SK-N-SH (cell line): ENCODE results near the gene CPSF3. TPM values are rescaled to one million over a fixed set of nuclear protein-coding genes. Genes with fewer than 3 reads are reported as not detected.

Experiments
- CTCF ChIA-PET: fragments of 300-600, 350-600 bp; formaldehyde crosslinking; extraction: SDS; loops from one replicate; lab custom pipeline; 2021; lab: Yijun Ruan, JAX
- POLR2A ChIA-PET: fragments of 350-600 bp; sonication (Branson Sonifier 250); formaldehyde crosslinking; extraction: SDS; loops from one replicate; lab custom pipeline; 2020; ENCODE audit warnings: antibody characterized with exemption, inconsistent platforms; lab: Yijun Ruan, JAX
- DNase-seq: peaks from one replicate; pipeline ENCODE4 v3.0.0; 2012
- H2AFZ ChIP-seq: fragments of 200-600 bp; sonication (generic); 2 replicates; pipeline ENCODE4 v1.8.1; 2016; ENCODE audit warnings: antibody characterized with exemption, mild to moderate bottlenecking, low read depth
- H3F3A ChIP-seq: fragments of 200-600 bp; sonication (generic); replicated peaks from 2 replicates; pipeline ENCODE3; 2016; ENCODE audit warnings: antibody characterized with exemption, mild to moderate bottlenecking; ENCODE audit not compliant: insufficient read depth
- H3K27ac ChIP-seq, 2 experiments: fragments of 200-500 bp in 1 of 2; fragments of 200-600 bp in 1 of 2; sonication (Bioruptor generic) in 1 of 2; sonication (generic), shearing (Covaris generic) in 1 of 2; 2 replicates each; pipeline versions ENCODE4 v1.5.1 to v1.6.1; 2014 to 2016; ENCODE audit warnings: low read depth in 2 of 2, inconsistent platforms in 1 of 2, low read length in 1 of 2, mild to moderate bottlenecking in 1 of 2, mixed read lengths in 1 of 2
- H3K27me3 ChIP-seq: fragments of 200-600 bp; sonication (generic), shearing (Covaris generic); 2 replicates; pipeline ENCODE4 v1.6.1; 2016; ENCODE audit warnings: mixed run types; ENCODE audit not compliant: insufficient read depth
- H3K36me3 ChIP-seq, 2 experiments: fragments of 200-500 bp in 1 of 2; fragments of 200-600 bp in 1 of 2; sonication (Bioruptor generic) in 1 of 2; sonication (generic) in 1 of 2; replicated peaks in 1 of 2; 2 replicates each; pipeline versions ENCODE3 to v1.5.1; 2014 to 2016; ENCODE audit warnings: low read length in 1 of 2, mild to moderate bottlenecking in 1 of 2; ENCODE audit not compliant: insufficient read depth in 2 of 2, control insufficient read depth in 1 of 2
- H3K4me1 ChIP-seq, 2 experiments: fragments of 200-500 bp in 1 of 2; fragments of 200-600 bp in 1 of 2; sonication (Bioruptor generic) in 1 of 2; sonication (generic), shearing (Covaris generic) in 1 of 2; 2 replicates each; pipeline versions ENCODE4 v1.5.1 to v1.6.1; 2014 to 2016; ENCODE audit warnings: low read depth in 1 of 2, low read length in 1 of 2, mixed run types in 1 of 2; ENCODE audit not compliant: insufficient read depth in 2 of 2, control insufficient read depth in 1 of 2
- H3K4me2 ChIP-seq: fragments of 200-600 bp; sonication (generic), shearing (Covaris generic); 2 replicates; pipeline ENCODE4 v1.6.1; 2017; ENCODE audit warnings: mixed run types
- H3K4me3 ChIP-seq, 2 experiments: fragments of 200-500 bp in 1 of 2; fragments of 200-600 bp in 1 of 2; sonication (Bioruptor generic) in 1 of 2; sonication (generic), shearing (Covaris generic) in 1 of 2; 2 replicates each; pipeline versions ENCODE4 v1.5.1 to v1.8.1; 2014 to 2016; ENCODE audit warnings: low read depth in 2 of 2, inconsistent platforms in 1 of 2, low read length in 1 of 2, mild to moderate bottlenecking in 1 of 2, mixed read lengths in 1 of 2, moderate library complexity in 1 of 2
- H3K79me2 ChIP-seq: fragments of 200-600 bp; sonication (generic); 2 replicates; pipeline ENCODE4 v1.8.1; 2017; ENCODE audit warnings: mild to moderate bottlenecking; ENCODE audit not compliant: insufficient read depth
- H3K9ac ChIP-seq: fragments of 200-600 bp; sonication (generic); 2 replicates; pipeline ENCODE4 v1.6.1; 2017; ENCODE audit warnings: mixed run types
- H3K9me2 ChIP-seq: fragments of 200-600 bp; sonication (generic); 2 replicates; pipeline ENCODE4 v1.6.1; 2017; ENCODE audit warnings: mixed run types
- H3K9me3 ChIP-seq: fragments of 200-600 bp; sonication (generic); 2 replicates; pipeline ENCODE4 v1.6.1; 2017; ENCODE audit warnings: mixed run types, mild to moderate bottlenecking, moderate library complexity
- H4K20me1 ChIP-seq: fragments of 200-600 bp; sonication (generic); 2 replicates; pipeline ENCODE4 v1.6.1; 2017; ENCODE audit warnings: mild to moderate bottlenecking, mixed run types; ENCODE audit not compliant: insufficient read depth
- ELF1 ChIP-seq: IDR thresholded peaks from 2 replicates; pipeline ENCODE4 v1.4.0; 2012
- EP300 ChIP-seq, 2 experiments: IDR thresholded peaks; 2 replicates each; pipeline versions ENCODE4 v1.4.0 to v1.6.1; 2012; ENCODE audit warnings: borderline replicate concordance in 1 of 2, low read depth in 1 of 2, low read length in 1 of 2
- FOSL2 ChIP-seq: IDR thresholded peaks from 2 replicates; pipeline ENCODE4 v1.4.0; 2012; ENCODE audit warnings: low read depth, mild to moderate bottlenecking, moderate library complexity, borderline replicate concordance
- MXI1 ChIP-seq: IDR thresholded peaks from 2 replicates; pipeline ENCODE4 v1.6.1; 2012; ENCODE audit warnings: mild to moderate bottlenecking, low read depth, low read length, improper control_type of control experiment
- NRF1 ChIP-seq: IDR thresholded peaks from 2 replicates; pipeline ENCODE4 v1.6.1; 2012; ENCODE audit warnings: low read depth, mild to moderate bottlenecking, low read length
- PBX3 ChIP-seq: IDR thresholded peaks from 2 replicates; pipeline ENCODE4; 2012
- POLR2AphosphoS5 ChIP-seq: IDR thresholded peaks from 2 replicates; pipeline ENCODE4 v1.6.1; 2012; ENCODE audit warnings: low read depth, low read length
- RFX5 ChIP-seq: IDR thresholded peaks from 2 replicates; pipeline ENCODE4 v1.6.1; 2012; ENCODE audit warnings: mild to moderate bottlenecking, improper control_type of control experiment, low read length
- RXRA ChIP-seq: IDR thresholded peaks from 2 replicates; pipeline ENCODE4 v1.4.0; 2012; ENCODE audit warnings: low read depth, mild to moderate bottlenecking, borderline replicate concordance
- SMC3 ChIP-seq: IDR thresholded peaks from 2 replicates; pipeline ENCODE4 v1.6.1; 2012; ENCODE audit warnings: low read depth, low read length, improper control_type of control experiment
- TAF1 ChIP-seq: IDR thresholded peaks from 2 replicates; pipeline ENCODE4 v1.6.1; 2012; ENCODE audit warnings: low read depth, mild to moderate bottlenecking, low read length, moderate library complexity, borderline replicate concordance
- YY1 ChIP-seq: IDR thresholded peaks from 2 replicates; pipeline ENCODE4 v1.4.0; 2012; ENCODE audit warnings: low read depth, mild to moderate bottlenecking
- WGBS: methylation state at CpG from one replicate; pipeline ENCODE4 v1.1.6; 2017; ENCODE audit warnings: low lambda C conversion rate; 5-methylcytosine and 5-hydroxymethylcytosine counted together
- polyA plus RNA-seq, 3 experiments: library from polyadenylated mRNA; depleted of rRNA; stranded (reverse); fragments of >200 nt; gene quantifications; 2 replicates each; pipeline ENCODE4 v1.2.3, GENCODE V29; 2012
- TF ChIP-seq, protein P1 (sequence below): IDR thresholded peaks from 2 replicates; pipeline ENCODE4 v1.4.0; 2012; ENCODE audit warnings: low read depth, borderline replicate concordance
- TF ChIP-seq, protein P2 (sequence below): IDR thresholded peaks from 2 replicates; pipeline ENCODE4 v1.4.0; 2012; ENCODE audit warnings: low read depth

The CPSF3 gene
- polyA plus RNA-seq, 1 of the 3 experiments (the other 2 are of a cell fraction): 34.2 TPM

DNA sequence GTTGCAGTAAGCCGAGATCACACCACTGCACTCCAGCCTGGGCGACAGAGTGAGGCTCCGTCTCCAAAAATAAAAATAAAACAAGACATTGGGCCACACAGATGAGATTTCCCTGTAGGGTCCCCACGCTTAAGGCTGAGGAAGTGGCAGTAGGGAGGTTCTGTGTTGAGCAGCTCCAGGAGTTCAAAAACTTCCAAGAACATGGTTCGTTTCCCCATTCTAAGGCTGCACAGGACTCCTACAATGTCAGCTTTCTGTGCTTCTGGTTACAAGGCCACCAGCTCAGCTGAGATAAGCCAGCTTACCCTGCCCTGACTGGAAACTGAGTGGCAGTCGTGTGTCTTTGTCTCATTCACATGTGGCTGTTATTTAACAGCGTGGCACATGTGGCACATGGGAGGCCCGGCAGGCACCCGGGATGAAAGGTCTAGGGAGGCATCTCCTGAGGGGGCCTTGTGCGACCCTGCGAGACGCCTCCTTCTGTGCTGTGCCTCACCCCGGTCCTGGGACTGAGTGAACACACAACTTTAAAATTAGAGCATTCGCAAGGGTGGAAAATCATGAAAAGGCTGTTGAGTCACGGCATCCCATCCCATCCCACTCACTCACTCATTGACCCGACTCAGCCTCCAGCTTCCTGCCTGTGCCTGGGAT, 7.8 kb upstream of the CPSF3 start:
- H3K27me3 ChIP-seq: no peaks in the 10 kb centered on the region
- no peaks in the 10 kb centered on the region for H3K9me2 ChIP-seq
- no peak overlapping the region for H3K4me3 ChIP-seq
- peaks cover 9% of the 10 kb centered on the region for H3F3A ChIP-seq
- CTCF ChIA-PET: interaction anchor here (1.0 to 1.1 kb wide), 2 partner anchors 13 to 273 kb away, joined by 3 read pairs; no protein-coding TSS in a partner anchor
- H3K36me3 ChIP-seq: peaks cover 28 to 49% of the 10 kb centered on the region in 2 experiments
- H3K9ac ChIP-seq: no peak overlapping the region
- H3K27ac ChIP-seq: no peak overlapping the region
- H3K79me2 ChIP-seq: peaks cover 83% of the 10 kb centered on the region
- WGBS: 94% methylated on average over 16 of the region's 16 CpGs
- peaks cover 19% of the 10 kb centered on the region for H4K20me1 ChIP-seq
- TF ChIP-seq YY1: no peak
- TF ChIP-seq PBX3: no peak
- TF ChIP-seq, protein P1, sequence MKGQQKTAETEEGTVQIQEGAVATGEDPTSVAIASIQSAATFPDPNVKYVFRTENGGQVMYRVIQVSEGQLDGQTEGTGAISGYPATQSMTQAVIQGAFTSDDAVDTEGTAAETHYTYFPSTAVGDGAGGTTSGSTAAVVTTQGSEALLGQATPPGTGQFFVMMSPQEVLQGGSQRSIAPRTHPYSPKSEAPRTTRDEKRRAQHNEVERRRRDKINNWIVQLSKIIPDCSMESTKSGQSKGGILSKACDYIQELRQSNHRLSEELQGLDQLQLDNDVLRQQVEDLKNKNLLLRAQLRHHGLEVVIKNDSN: no peak
- no peak for TF ChIP-seq RFX5
- no peak for TF ChIP-seq POLR2AphosphoS5
- TF ChIP-seq MXI1: no peak
- TF ChIP-seq FOSL2: no peak
- TF ChIP-seq ELF1: no peak
- TF ChIP-seq SMC3: no peak
- TF ChIP-seq NRF1: no peak
- no peak for TF ChIP-seq EP300 (IDR thresholded peaks at IDR 0.05; ENCODE audit: borderline replicate concordance in 1 of 2, low read depth in 1 of 2, low read length in 1 of 2)
- no peaks in the 10 kb centered on the region for H3K9me3 ChIP-seq
- DNase-seq: no peak
- H2AFZ ChIP-seq: no peak overlapping the region
- no peak overlapping the region for H3K4me2 ChIP-seq
- H3K4me1 ChIP-seq: peaks cover 3% of the 10 kb centered on the region in 2 experiments; a peak in 1 of 4 replicates
- POLR2A ChIA-PET: no interaction called here

GRCh38 chr2:9416267-9416961, 7.0 kb upstream of the CPSF3 start:
- H3F3A ChIP-seq: peaks cover 2% of the 10 kb centered on the region
- 95% methylated on average over 9 of the region's 9 CpGs for WGBS
- DNase-seq: no peak
- TF ChIP-seq NRF1: no peak
- TF ChIP-seq, protein P2, sequence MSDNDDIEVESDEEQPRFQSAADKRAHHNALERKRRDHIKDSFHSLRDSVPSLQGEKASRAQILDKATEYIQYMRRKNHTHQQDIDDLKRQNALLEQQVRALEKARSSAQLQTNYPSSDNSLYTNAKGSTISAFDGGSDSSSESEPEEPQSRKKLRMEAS: no peak
- no peak for TF ChIP-seq TAF1
- no peak for TF ChIP-seq RXRA
- no peak for TF ChIP-seq ELF1
- TF ChIP-seq PBX3: no peak
- no peak overlapping the region for H3K4me3 ChIP-seq
- H3K36me3 ChIP-seq: peaks cover 28 to 43% of the 10 kb centered on the region in 2 experiments
- CTCF ChIA-PET: no interaction called here
- POLR2A ChIA-PET: no interaction called here
- peaks cover 5 to 7% of the 10 kb centered on the region in 2 experiments; a peak in 2 of 4 replicates for H3K4me1 ChIP-seq
- H3K79me2 ChIP-seq: peaks cover 91% of the 10 kb centered on the region
- H2AFZ ChIP-seq: no peak overlapping the region
- no peak overlapping the region for H3K27ac ChIP-seq
- H4K20me1 ChIP-seq: peaks cover 21% of the 10 kb centered on the region
- H3K9me2 ChIP-seq: no peaks in the 10 kb centered on the region
- no peaks in the 10 kb centered on the region for H3K9me3 ChIP-seq
- H3K4me2 ChIP-seq: no peak overlapping the region
- H3K27me3 ChIP-seq: no peaks in the 10 kb centered on the region
- no peak overlapping the region for H3K9ac ChIP-seq
